Psoas muscle (tissue), 8 donors: Measurements from ENCODE around the gene CDH4. TPM values are rescaled to one million over a fixed set of nuclear protein-coding genes. Genes with fewer than 3 reads are reported as not detected.

Experiments
- ATAC-seq, 4 donors: fragments of 200-7000 bp; cut with Tn5 transposase; one replicate each; pipeline ENCODE4 v1.9.1; 2020; ENCODE audit warnings: moderate library complexity in 3 of 4, mild to moderate bottlenecking in 2 of 4
- DNase-seq, 2 donors: peaks; one replicate each; pipeline ENCODE4 v3.0.0-alpha.2; 2020
- H3K27ac ChIP-seq: fragments of 200-600 bp; one replicate; pipeline ENCODE4 v1.8.0; 2022
- H3K27me3 ChIP-seq, 3 donors: fragments of 200-600 bp in 1 of 3; one replicate each; pipeline versions ENCODE4 v1.6.1 to v1.8.0; 2013 to 2022; ENCODE audit warnings: low read length in 2 of 3, mild to moderate bottlenecking in 2 of 3, moderate library complexity in 1 of 3; ENCODE audit not compliant: insufficient read depth in 3 of 3
- H3K36me3 ChIP-seq, 2 donors: fragments of 200-600 bp in 1 of 2; one replicate each; pipeline versions ENCODE4 v1.6.1 to v1.8.0; 2013 to 2022; ENCODE audit warnings: low read depth in 1 of 2, mild to moderate bottlenecking in 1 of 2, moderate library complexity in 1 of 2; ENCODE audit not compliant: insufficient read depth in 1 of 2
- H3K4me1 ChIP-seq: fragments of 200-600 bp; one replicate; pipeline ENCODE4 v1.8.0; 2022
- H3K4me3 ChIP-seq: fragments of 200-600 bp; one replicate; pipeline ENCODE4 v1.8.0; 2022; ENCODE audit warnings: mild to moderate bottlenecking
- H3K9me3 ChIP-seq: fragments of 200-600 bp; one replicate; pipeline ENCODE4 v1.8.0; 2022
- CTCF ChIP-seq: fragments of 200-600 bp; IDR thresholded peaks from one replicate; pipeline ENCODE4 v1.8.0; 2022; ENCODE audit warnings: antibody characterized with exemption
- WGBS, 3 donors: extraction: QIAGEN DNeasy Blood & Tissue Kit; methylation state at CpG; one replicate each; pipeline versions ENCODE4 v1.1.6 to v1.1.7; 2013; 5-methylcytosine and 5-hydroxymethylcytosine counted together
- intact Hi-C, 2 donors: fragments of 100-400 bp; cut with DNase I; formaldehyde crosslinking; loops; one replicate each; pipeline versions ENCODE4 v1.11.0 to v1.14.2; 2022
- polyA plus RNA-seq, 3 donors: library from polyadenylated mRNA; stranded (reverse); fragments of 200-250 nt; gene quantifications; one replicate each; pipeline ENCODE4 v1.2.3, GENCODE V29; 2013
- total RNA-seq, 4 donors: library from RNA; stranded (reverse); fragmentation: NEBNext Ultra II Directional in 2 of 4; extraction: Animal tissue kit (Norgen Biotek cat#: 25700) in 2 of 4; gene quantifications; one replicate each; pipeline versions ENCODE4 v1.2.1 to v1.2.4, GENCODE V29; 2021 to 2023
- donor health status: healthy with polysubstance abuse.
- donor health status: DM: no; HTN: no; CAD: no; lungs with moderate emphysema.
- donor health status: Bipolar disorder and iron deficiency.
- donor health status: healthy.
- donor health status: DM: yes; HTN: yes; CAD: no.
- donor health status: DM: no; HTN: no; CAD: no.
- donor health status: DM: no; HTN: no; CAD: no.
- donor health status: DM: yes; HTN: yes; CAD: no.

Gene CDH4
- total and polyA plus RNA-seq, 7 donors, result 0.26 to 1.0 (median 0.34) TPM

DNA sequence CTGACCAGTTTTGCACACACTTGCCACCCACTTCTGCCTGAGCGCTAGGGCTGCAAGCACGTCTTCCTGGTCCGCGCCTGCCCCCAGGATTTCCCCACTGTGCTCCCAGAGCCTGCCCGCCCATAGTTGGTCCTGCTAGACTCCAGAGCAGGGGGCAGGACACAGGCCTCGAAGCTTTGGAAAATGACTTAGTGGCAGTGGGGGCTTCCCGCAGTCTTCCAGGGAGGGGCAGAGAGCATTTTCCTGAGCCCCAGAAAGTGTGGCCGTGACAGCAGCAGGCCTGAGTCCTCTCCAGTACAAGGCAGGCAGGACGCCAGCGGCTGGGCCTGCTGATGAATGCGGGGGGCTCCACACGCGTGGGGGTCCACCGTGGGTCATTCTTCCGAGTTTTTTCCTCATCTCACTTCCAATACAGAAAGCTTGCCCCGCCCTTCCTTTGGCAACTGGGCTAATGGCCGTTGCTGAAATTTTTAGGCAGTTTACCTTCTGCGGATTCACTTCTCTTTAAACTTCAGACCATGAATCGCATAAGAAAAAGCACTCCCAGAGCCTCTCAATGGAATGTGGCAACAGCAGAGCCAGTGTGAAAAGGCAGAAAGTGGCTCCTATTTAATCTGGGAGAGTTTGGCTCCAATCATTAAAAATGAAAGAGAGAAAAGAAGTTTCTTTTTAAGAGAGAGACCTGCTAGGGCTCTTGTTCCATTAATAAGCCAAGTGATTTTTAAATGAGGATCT, 383.8 kb downstream of the CDH4 start:
- no peaks in the 10 kb centered on the region for H3K27me3 ChIP-seq
- TF ChIP-seq CTCF, result no peak
- WGBS, 3 donors, result 80 to 87% (median 80%) methylated on average over 19 of the region's 19 CpGs
- DNase-seq, result no peak
- no peaks in the 10 kb centered on the region for H3K36me3 ChIP-seq
- no peak overlapping the region for H3K27ac ChIP-seq
- H3K4me1 ChIP-seq, result no peaks in the 10 kb centered on the region
- ATAC-seq, result no peak
- no peak overlapping the region for H3K4me3 ChIP-seq
- H3K9me3 ChIP-seq, result no peaks in the 10 kb centered on the region
- intact Hi-C loops, result no loop called here

GRCh38 chr20:61636531-61637116, 384.6 kb downstream of the CDH4 start:
- WGBS, 3 donors, result 73 to 79% (median 73%) methylated on average over 15 of the region's 15 CpGs
- intact Hi-C loops, result no loop called here

DNA sequence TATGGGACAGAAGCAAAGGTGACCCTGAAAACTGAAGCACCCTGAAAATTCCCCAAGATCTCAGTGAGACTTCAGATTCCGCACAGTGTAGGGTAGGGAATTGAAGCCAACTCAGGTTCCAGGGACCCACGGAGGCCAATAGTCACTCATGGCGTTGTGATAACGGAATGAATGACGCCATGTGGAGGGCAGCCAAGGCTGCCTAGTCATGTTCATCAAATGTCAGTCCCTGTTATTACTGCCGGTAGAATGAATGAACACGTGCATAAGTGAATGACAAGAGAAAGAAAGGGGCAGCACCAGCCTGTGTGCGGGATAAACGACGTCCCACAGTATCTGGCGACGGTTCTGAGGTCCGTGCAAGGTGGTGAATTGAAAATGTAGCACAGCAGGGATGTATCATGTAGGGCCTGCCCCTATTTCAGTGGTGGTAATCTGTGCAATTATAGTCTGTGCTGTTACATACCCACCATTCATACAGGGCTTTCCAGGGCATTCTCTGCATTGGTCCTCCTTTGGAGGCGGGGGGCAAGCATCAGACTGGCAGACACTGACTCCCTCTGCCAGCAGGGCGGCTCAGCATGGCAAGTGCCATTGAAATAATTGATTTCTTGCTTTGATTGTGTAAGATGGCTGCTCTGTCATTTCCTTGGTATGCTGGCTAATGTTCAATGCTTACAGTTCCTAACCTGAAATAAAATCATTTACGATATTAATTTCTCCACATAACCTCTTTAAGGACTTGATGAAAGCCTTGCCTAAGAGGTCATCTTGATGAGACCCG, 386.9 kb downstream of the CDH4 start:
- H3K36me3 ChIP-seq, result no peaks in the 10 kb centered on the region
- DNase-seq (no peak), ATAC-seq (no peak)
- no peaks in the 10 kb centered on the region for H3K27me3 ChIP-seq
- H3K4me1 ChIP-seq, result no peaks in the 10 kb centered on the region
- no peak overlapping the region for H3K27ac ChIP-seq
- no peak overlapping the region for H3K4me3 ChIP-seq
- 71 to 85% (median 75%) methylated on average over 17 of the region's 17 CpGs for WGBS, 3 donors
- intact Hi-C loops, result no loop called here
- no peak for TF ChIP-seq CTCF
- H3K9me3 ChIP-seq, result no peaks in the 10 kb centered on the region

More at GRCh38 chr20:61636531-61637116, 384.6 kb downstream of the CDH4 start:
- H3K36me3 ChIP-seq, result no peaks in the 10 kb centered on the region
- H3K4me3 ChIP-seq, result no peak overlapping the region
- no peak for DNase-seq
- ATAC-seq, result no peak
- no peak overlapping the region for H3K27ac ChIP-seq
- H3K9me3 ChIP-seq, result no peaks in the 10 kb centered on the region
- no peaks in the 10 kb centered on the region for H3K4me1 ChIP-seq
- H3K27me3 ChIP-seq, result no peaks in the 10 kb centered on the region
- TF ChIP-seq CTCF, result no peak

DNA sequence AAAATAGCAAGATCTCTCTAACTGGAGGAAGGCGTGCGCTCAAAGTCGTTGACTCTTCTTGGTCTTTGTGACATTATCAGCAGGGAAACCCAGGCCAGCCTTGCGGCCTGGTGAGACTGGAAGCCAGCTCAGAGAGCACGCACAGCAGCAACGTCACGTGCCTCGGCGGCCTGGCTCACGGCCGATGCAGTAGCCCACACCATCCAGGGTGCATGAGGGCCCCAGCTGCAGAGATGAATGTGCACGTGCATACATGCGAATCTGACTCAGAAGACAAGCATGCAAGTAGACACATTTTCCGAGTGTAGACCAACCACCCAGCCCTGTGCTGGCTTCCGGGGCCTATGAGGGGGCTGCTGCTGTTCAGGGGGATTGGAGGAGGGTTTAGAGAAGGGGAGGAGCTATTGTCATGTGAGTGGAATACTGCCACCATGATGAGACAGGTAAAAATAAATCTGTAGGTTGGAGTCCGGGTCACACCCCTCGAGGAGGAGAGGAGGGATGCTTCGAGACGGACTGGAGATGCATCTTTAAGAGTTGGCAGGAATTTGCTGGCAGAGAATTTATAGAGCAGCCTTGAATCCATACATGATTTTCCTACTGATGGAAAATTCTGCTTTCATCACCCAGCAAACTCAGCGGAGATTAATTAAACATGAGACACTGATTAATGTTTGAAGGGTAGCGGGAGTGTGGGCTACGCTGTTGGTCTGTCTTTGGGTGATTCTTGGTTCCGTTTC, 388.2 kb downstream of the CDH4 start:
- Histone ChIP-seq H3K4me3 (no peak overlapping the region), H3K9me3 (no peaks in the 10 kb centered on the region), H3K36me3 (no peaks in the 10 kb centered on the region), H3K27ac (no peak overlapping the region), H3K4me1 (no peaks in the 10 kb centered on the region), H3K27me3 (no peaks in the 10 kb centered on the region)
- 75 to 80% (median 77%) methylated on average over 23 of the region's 23 CpGs for WGBS, 3 donors
- ATAC-seq (no peak), DNase-seq (no peak)
- no peak for TF ChIP-seq CTCF
- intact Hi-C loops, result no loop called here
